ENCODE results near the gene CETN3.

Gene CETN3

GRCh38 chr5:90409318-90410177 is at the start of gene CETN3:
CETN3 (minus strand) TSS chr5:90409756; CDS start chr5:90409661, 95 bp downstream.
- peak; percentile 86 for DNase-seq (ENCODE audit: low read depth, low spot score)

- no peak for DNase-seq (ENCODE audit: low read depth, low spot score)
Measured at GRCh38 chr5:90446961-90447360, 37.4 kb upstream of the CETN3 start.

- DNase-seq (ENCODE audit: low read depth, low spot score) = no peak
Measured at GRCh38 chr5:90440644-90441043, 31.1 kb upstream of the CETN3 start.

- no peak for DNase-seq (ENCODE audit: low read depth, low spot score)
Measured at GRCh38 chr5:90438100-90438499, 28.5 kb upstream of the CETN3 start.

GRCh38 chr5:90437663-90438062 is 28.1 kb upstream of the CETN3 start:
- no peak for DNase-seq (ENCODE audit: low read depth, low spot score)

- DNase-seq (ENCODE audit: low read depth, low spot score) = no peak
Measured at GRCh38 chr5:90434116-90434714, 24.7 kb upstream of the CETN3 start.

- DNase-seq (ENCODE audit: low read depth, low spot score) = no peak
Measured at GRCh38 chr5:90424245-90424644, 14.7 kb upstream of the CETN3 start.

- DNase-seq (ENCODE audit: low read depth, low spot score) = no peak
Measured at GRCh38 chr5:90421136-90421535, 11.6 kb upstream of the CETN3 start.

- no peak for DNase-seq (ENCODE audit: low read depth, low spot score)
Measured at GRCh38 chr5:90418214-90418613, 8.7 kb upstream of the CETN3 start.

GRCh38 chr5:90410178-90410762 is 714 bp upstream of the CETN3 start:
- DNase-seq (ENCODE audit: low read depth, low spot score) = peak; percentile 2

GRCh38 chr5:90408571-90409317 is 812 bp downstream of the CETN3 start:
- DNase-seq (ENCODE audit: low read depth, low spot score) = no peak

- DNase-seq (ENCODE audit: low read depth, low spot score) = no peak
Measured at GRCh38 chr5:90406466-90406865, 3.1 kb downstream of the CETN3 start.

GRCh38 chr5:90402521-90403255 is 6.9 kb downstream of the CETN3 start:
- DNase-seq (ENCODE audit: low read depth, low spot score) = no peak

- no peak for DNase-seq (ENCODE audit: low read depth, low spot score)
Measured at GRCh38 chr5:90399251-90399650, 10.3 kb downstream of the CETN3 start.

- no peak for DNase-seq (ENCODE audit: low read depth, low spot score)
Measured at GRCh38 chr5:90398726-90399125, 10.8 kb downstream of the CETN3 start.

GRCh38 chr5:90395005-90395404 is 14.6 kb downstream of the CETN3 start:
- DNase-seq (ENCODE audit: low read depth, low spot score) = no peak

GRCh38 chr5:90390928-90391327 is 18.6 kb downstream of the CETN3 start:
- no peak for DNase-seq (ENCODE audit: low read depth, low spot score)

- no peak for DNase-seq (ENCODE audit: low read depth, low spot score)
Measured at GRCh38 chr5:90390326-90390725, 19.2 kb downstream of the CETN3 start.

GRCh38 chr5:90387508-90387907 is 22.0 kb downstream of the CETN3 start:
- no peak for DNase-seq (ENCODE audit: low read depth, low spot score)

- DNase-seq (ENCODE audit: low read depth, low spot score) = no peak
Measured at GRCh38 chr5:90386099-90386710, 23.4 kb downstream of the CETN3 start.

GRCh38 chr5:90384389-90384788 is 25.2 kb downstream of the CETN3 start:
- DNase-seq (ENCODE audit: low read depth, low spot score) = no peak
